ENCODE data around the gene CTNNA2.

Gene CTNNA2

DNA sequence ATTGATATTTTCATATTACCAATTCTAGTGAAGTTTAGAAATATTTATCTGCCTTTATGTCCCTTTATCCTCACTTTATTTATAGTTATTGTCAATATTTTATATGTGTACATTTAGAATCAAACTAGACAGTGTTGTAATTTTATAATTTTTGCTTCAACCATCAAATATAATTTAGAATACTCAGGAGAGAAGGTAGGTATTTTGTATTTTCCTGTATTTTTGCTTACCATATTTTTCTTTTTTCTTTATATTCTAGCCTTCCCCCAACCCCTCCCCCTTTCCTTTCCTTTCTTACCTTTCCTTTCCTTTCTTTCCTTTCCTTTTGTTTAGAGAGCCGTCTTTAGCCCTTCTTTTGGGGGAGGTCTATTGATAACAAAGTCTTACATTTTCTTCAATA is 651.5 kb downstream of the CTNNA2 start:
- no peaks in the 10 kb centered on the region for H3K4me1 ChIP-seq
- H4K20me1 ChIP-seq, result no peaks in the 10 kb centered on the region
- H3K36me3 ChIP-seq, result no peaks in the 10 kb centered on the region
- H3K4me2 ChIP-seq, result no peak overlapping the region
- no peak overlapping the region for H3K27ac ChIP-seq
- H3K9me3 ChIP-seq (replicated peaks in 1 of 11), result 0 out of 22 replicates have a peak, but pooled peaks cover 0 to 3% (median 0%) of the 10 kb centered on the region in 11 experiments
- no peak overlapping the region for H3K4me3 ChIP-seq
- H3K9ac ChIP-seq, result no peak overlapping the region
- TF ChIP-seq Cebpa-rat (IDR thresholded peaks at IDR 0.05), result no peak
- no peaks in the 10 kb centered on the region for H3K27me3 ChIP-seq

DNA sequence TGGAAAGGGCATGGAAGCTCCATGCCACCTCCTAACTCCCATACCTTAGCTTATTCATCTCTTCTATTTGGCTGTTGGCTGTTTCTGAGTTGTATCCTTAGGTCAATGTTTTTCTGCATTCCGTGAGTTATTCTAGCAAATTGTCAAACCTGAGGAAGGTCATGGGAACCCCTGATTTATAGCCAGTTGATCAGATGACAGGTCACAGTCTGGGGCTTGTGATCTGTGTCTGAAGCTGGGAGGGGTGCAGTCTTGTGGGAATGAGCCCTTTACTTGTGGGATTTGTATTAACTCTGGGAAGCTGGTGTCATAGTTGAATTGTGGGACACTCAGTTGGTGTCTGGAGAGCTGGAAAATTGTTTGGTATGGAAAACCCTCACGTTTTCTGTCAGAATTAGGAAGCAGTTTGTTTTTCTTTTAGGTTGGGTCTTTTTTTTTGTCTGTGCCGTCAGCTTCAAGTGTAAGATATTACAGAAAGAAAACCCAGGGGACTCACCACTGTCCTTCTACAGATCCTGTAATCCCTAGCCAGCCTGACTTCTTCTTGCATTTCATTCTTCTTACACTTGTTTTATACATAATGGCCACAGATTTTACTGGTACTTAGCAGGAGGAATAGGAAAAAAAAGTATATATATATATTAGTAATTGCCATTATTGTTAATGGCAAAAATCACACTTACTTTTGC is 653.8 kb downstream of the CTNNA2 start:
- Histone ChIP-seq H3K9me3 (replicated peaks in 1 of 11) (no peaks in the 10 kb centered on the region), H3K36me3 (no peaks in the 10 kb centered on the region), H3K27ac (no peak overlapping the region), H3K4me2 (no peak overlapping the region), H4K20me1 (no peaks in the 10 kb centered on the region), H3K4me1 (no peaks in the 10 kb centered on the region), H3K27me3 (no peaks in the 10 kb centered on the region), H3K4me3 (no peak overlapping the region), H3K9ac (no peak overlapping the region)
- no peak for TF ChIP-seq Cebpa-rat (IDR thresholded peaks at IDR 0.05)

DNA sequence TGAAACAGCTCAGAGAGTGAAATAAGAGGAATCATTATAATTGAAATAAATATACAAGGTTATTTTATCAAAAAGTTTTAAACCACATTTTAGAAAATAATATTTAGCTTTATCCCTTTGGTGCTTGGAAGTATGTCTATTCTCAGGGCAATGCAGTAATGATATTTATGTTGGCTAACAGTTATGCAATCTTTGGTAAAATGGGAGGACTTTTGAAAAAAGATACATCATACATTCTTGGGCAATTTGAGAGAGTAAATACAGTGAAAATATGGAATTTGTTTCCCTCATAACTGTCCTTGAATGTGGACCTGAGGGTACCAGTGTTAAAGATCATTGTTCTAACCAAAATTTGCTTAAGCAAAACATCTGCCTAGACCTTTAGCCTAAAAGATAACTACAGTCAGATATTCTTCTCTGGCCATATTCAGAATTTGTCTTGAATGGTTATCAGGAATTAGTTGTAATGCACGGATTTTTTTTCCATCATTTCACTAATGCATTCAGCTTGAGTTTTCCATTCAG is 654.5 kb downstream of the CTNNA2 start:
- Histone ChIP-seq H4K20me1 (no peaks in the 10 kb centered on the region), H3K27me3 (no peaks in the 10 kb centered on the region), H3K4me3 (no peak overlapping the region), H3K27ac (no peak overlapping the region), H3K9me3 (replicated peaks in 1 of 11) (no peaks in the 10 kb centered on the region), H3K36me3 (no peaks in the 10 kb centered on the region), H3K4me1 (no peaks in the 10 kb centered on the region), H3K4me2 (no peak overlapping the region), H3K9ac (no peak overlapping the region)
- TF ChIP-seq Cebpa-rat (IDR thresholded peaks at IDR 0.05), result no peak

DNA sequence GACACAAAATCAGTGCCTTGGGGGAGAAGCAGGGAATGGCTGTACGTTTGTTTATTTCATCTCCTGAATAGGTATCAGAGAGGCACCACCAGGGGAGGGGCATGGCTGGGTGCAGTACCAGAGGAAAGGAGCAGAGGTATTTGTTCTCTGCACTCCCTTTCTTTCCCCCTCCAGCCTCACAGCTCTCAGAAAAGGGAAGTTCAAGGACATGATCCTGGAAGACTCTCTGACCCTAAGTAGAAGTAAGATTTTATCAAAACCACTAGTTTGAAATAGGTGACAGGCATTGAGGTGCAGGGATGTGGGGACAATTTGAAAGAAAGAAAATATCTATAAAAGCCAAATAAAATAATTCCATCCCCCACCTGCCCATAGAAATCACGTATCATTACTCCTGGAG is 655.2 kb downstream of the CTNNA2 start:
- Histone ChIP-seq H3K27me3 (no peaks in the 10 kb centered on the region), H3K27ac (no peak overlapping the region), H3K4me2 (no peak overlapping the region), H3K4me1 (no peaks in the 10 kb centered on the region), H3K9ac (no peak overlapping the region), H3K36me3 (no peaks in the 10 kb centered on the region), H3K9me3 (replicated peaks in 1 of 11) (no peaks in the 10 kb centered on the region), H3K4me3 (no peak overlapping the region), H4K20me1 (no peaks in the 10 kb centered on the region)
- no peak for TF ChIP-seq Cebpa-rat (IDR thresholded peaks at IDR 0.05)

DNA sequence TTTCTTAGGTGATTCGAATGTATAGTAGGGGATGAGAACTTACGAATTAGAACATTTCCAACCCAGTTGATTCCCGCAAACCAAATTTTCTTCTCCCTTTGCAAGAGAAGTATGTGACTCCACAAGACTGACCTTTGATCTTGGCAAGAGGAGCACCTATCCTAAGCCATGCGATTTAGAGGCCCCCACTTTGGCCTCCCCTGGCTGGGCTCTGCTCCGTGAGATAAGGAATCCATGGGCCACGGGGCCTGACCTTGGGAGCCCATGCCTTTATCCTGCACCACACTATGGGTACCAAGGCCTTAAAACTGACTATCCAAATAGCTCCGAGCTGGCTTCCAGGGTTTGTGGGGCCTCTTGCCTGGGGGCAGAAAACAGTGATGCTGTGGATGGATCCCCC is 656.0 kb downstream of the CTNNA2 start:
- Histone ChIP-seq H3K9me3 (replicated peaks in 1 of 11) (no peaks in the 10 kb centered on the region), H3K27ac (no peak overlapping the region), H3K4me1 (no peaks in the 10 kb centered on the region), H3K27me3 (no peaks in the 10 kb centered on the region), H3K4me2 (no peak overlapping the region), H4K20me1 (no peaks in the 10 kb centered on the region), H3K36me3 (no peaks in the 10 kb centered on the region), H3K4me3 (no peak overlapping the region), H3K9ac (no peak overlapping the region)
- TF ChIP-seq Cebpa-rat (IDR thresholded peaks at IDR 0.05), result no peak

DNA sequence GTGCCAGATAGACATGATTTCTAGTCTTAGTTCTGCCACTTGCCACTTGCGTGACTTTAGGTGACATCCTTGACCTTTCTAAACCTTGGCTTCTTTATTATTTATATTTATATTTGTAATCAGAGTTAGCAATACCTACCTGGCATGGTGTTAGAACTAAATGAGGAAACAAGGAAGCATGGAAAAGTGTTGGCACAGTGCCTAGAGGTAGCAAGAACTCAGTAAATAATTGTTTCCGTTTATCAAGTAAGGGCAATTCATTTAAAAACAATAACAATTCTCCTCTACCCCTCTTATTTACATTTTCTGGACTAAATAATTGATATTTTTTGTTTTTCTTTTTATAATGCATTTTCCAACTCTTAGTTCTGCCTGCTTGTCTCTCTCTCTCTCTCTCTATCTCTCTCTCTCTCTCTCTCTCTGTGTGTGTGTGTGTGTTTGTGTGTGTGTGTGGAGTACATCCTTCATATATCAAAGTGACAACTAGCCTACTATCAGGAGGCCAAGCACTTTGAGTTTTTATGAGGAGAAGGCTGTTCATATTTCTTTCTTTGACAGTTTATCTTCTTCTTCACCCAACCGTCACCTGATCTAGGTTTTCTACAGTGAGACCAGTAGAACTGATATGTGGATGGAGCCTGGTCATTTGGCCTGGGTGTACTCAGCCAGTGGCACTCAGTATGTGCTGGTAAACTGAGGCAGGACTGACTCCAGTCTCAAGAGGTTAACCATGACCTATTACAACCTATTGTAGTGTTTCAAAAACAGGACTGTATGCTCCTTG is 657.2 kb downstream of the CTNNA2 start:
- Histone ChIP-seq H3K27me3 (no peaks in the 10 kb centered on the region), H3K9ac (no peak overlapping the region)

DNA sequence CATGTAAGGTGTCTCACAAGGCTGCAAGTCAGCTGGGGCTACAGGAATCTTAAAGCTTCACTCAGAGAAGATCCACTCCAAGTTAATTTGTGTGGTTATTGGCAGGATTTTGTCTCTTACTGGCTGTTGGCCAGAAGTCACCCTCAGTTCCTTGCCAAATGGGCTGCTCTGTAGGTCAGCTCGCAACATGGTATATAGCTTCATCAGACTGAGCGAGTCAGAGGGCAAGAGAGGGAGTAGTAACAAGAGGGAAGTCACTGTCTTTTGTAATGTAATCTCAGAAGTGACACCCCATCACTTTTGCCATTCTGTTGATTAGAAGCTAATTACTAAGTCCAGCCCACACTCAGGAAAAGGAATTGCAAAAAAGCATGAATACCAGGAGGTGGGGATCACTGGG is 672.2 kb downstream of the CTNNA2 start:
- Histone ChIP-seq H3K27me3 (no peaks in the 10 kb centered on the region), H3K27ac (no peak overlapping the region), H3K36me3 (no peaks in the 10 kb centered on the region), H3K4me3 (no peak overlapping the region), H4K20me1 (no peaks in the 10 kb centered on the region), H3K4me2 (no peak overlapping the region), H3K4me1 (no peaks in the 10 kb centered on the region), H3K9me3 (replicated peaks in 1 of 11) (peaks cover 8 to 19% (median 14%) of the 10 kb centered on the region in 11 experiments), H3K9ac (no peak overlapping the region)
- TF ChIP-seq Cebpa-rat (IDR thresholded peaks at IDR 0.05), result no peak

More for the DNA sequence above, 657.2 kb downstream of the CTNNA2 start:
- no peak overlapping the region for H3K27ac ChIP-seq
- H4K20me1 ChIP-seq, result no peaks in the 10 kb centered on the region
- TF ChIP-seq Cebpa-rat (IDR thresholded peaks at IDR 0.05), result no peak
- H3K9me3 ChIP-seq (replicated peaks in 1 of 11), result no peaks in the 10 kb centered on the region
- no peak overlapping the region for H3K4me3 ChIP-seq
- H3K4me2 ChIP-seq, result no peak overlapping the region
- no peaks in the 10 kb centered on the region for H3K36me3 ChIP-seq
- H3K4me1 ChIP-seq, result no peaks in the 10 kb centered on the region

DNA sequence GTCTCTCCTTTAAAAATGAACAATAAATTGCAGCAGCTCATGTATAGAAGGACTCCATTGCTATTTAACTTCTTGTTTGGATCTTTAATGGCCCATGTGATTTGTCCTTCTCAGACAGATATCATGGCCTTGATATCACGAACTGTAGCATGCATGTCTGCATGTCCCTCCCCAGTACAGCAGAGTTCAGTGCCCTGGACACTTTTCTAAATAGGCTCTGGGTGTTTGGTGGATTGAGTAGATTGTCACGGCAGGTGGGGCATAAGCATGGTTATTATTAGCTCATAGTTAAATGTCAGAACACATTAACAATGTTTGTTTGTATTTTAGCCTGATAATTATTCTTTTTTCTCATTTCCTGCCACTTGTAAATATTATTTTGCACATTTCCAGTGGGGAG is 673.4 kb downstream of the CTNNA2 start:
- no peaks in the 10 kb centered on the region for H3K27me3 ChIP-seq
- H4K20me1 ChIP-seq, result no peaks in the 10 kb centered on the region
- no peak overlapping the region for H3K27ac ChIP-seq
- no peak overlapping the region for H3K9ac ChIP-seq
- H3K9me3 ChIP-seq (replicated peaks in 1 of 11), result peaks cover 0 to 7% (median 2%) of the 10 kb centered on the region in 11 experiments; a peak in 8 of 22 replicates
- H3K36me3 ChIP-seq, result no peaks in the 10 kb centered on the region
- TF ChIP-seq Cebpa-rat (IDR thresholded peaks at IDR 0.05), result no peak
- no peak overlapping the region for H3K4me2 ChIP-seq
- H3K4me3 ChIP-seq, result no peak overlapping the region
- no peaks in the 10 kb centered on the region for H3K4me1 ChIP-seq

DNA sequence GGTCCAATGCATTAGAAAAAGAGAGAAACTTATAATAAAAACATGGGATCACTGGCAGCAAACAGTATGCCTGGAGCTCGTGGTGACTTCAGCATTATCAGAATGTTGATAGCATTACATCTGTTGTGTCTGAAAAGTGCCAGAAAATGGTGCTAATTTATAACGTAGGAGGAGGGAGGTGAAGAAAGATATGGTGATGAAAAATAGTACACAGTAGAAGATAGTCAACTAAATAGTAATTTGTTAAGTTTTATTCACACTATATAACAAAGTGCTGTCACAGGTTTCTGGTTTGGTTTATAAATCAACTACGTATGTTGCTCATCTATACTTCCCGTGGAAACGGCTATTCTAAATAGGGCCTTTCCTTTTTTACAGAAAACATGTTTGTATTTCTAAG is 674.3 kb downstream of the CTNNA2 start:
- no peaks in the 10 kb centered on the region for H3K9me3 ChIP-seq (replicated peaks in 1 of 11)
- no peaks in the 10 kb centered on the region for H3K36me3 ChIP-seq
- TF ChIP-seq Cebpa-rat (IDR thresholded peaks at IDR 0.05), result no peak
- no peak overlapping the region for H3K27ac ChIP-seq
- no peaks in the 10 kb centered on the region for H4K20me1 ChIP-seq
- H3K4me3 ChIP-seq, result no peak overlapping the region
- no peak overlapping the region for H3K4me2 ChIP-seq
- H3K9ac ChIP-seq, result no peak overlapping the region
- H3K4me1 ChIP-seq, result no peaks in the 10 kb centered on the region
- H3K27me3 ChIP-seq, result no peaks in the 10 kb centered on the region

DNA sequence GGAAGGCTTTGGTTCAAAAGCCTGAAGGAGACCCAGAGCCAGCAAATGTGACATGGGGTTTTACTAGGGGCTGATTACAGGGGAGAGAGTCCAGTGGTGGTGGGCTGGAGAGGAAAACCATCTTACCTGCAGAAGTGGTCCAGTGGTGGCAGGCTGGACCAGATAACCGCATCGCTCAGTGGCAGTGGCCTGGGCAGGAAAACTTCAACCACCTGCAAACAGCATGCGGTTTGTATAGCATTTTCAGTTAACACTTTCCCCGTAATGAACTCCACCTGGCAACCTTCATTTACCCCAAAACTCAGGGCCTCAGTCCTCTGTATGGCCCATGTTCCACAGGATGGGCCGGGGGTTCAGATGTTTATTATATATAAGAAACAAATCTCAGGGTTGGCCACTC is 677.3 kb downstream of the CTNNA2 start:
- Histone ChIP-seq H4K20me1 (no peaks in the 10 kb centered on the region), H3K4me3 (no peak overlapping the region), H3K4me2 (no peak overlapping the region), H3K36me3 (no peaks in the 10 kb centered on the region), H3K27ac (no peak overlapping the region), H3K9ac (no peak overlapping the region), H3K27me3 (no peaks in the 10 kb centered on the region), H3K4me1 (no peaks in the 10 kb centered on the region), H3K9me3 (replicated peaks in 1 of 11) (no peaks in the 10 kb centered on the region)
- TF ChIP-seq Cebpa-rat (IDR thresholded peaks at IDR 0.05), result no peak
